ENCODE data around the gene SF3B5. TPM values are rescaled to one million over a fixed set of nuclear protein-coding genes. Genes with fewer than 3 reads are reported as not detected.

Gene SF3B5
- total RNA-seq, result 107 and 154 TPM in 2 replicates

DNA sequence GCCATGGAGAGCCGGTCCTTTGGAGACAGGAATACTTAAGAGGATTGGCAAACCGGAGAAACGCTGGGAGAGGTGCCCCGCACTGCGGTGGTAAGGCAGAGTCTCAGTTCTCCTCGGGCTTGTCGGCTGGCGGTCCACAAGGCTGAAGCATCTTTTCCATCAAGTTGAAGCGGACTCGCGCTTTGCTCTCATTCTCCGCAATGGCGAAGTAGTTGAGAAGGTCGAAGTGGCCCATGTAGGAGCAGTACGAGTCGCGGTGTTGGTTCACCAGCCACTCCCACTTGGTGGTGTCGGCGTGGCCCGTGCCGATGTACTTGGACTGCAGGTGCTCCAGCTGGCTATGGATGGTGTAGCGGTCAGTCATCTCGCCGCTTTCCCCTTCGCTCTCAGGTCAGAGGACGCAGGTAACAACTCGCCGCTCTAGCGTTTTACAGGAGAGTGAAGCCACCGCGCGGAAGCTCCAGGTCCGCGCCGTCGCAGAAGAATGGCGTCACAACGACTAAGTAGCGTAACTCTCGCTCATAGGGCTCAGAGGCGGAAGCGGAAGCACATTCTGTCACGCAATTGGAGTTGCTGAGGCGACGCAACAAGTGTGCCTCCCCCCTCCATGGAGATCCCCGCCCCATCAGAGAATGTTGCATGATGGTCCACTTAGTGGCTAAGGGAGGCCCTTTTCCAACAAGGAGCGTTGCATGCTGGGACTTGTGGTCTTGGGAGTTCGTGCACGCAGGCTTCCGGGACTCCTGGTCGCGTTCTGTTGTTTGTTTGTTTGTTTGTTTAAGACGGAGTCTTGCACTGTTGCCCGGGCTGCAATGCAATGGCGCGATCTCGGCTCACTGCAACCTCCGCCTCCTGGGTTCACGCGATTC lies at the start of gene SF3B5:
Gene SF3B5 (minus strand): TSS at position 440 of the 869 bp plus-strand sequence. CDS start 76 bp downstream, at position 364.

Other genes with a start within 250 kb of the SF3B5 start
- gene ZC2HC1B, start 231.1 kb downstream of the SF3B5 start, total RNA-seq, result not detected in 2 replicates
- 19.2 and 26.5 TPM in 2 replicates for gene PLAGL1, start 87.3 kb downstream of the SF3B5 start, total RNA-seq
- gene STX11, start 54.9 kb upstream of the SF3B5 start, total RNA-seq, result 1.5 and 1.6 TPM in 2 replicates
- gene UTRN, start 189.8 kb upstream of the SF3B5 start, total RNA-seq, result 81.9 and 88.9 TPM in 2 replicates